GM19467 (cell line): ENCODE measurements around the gene RAB10.
"Not testable (repeated sequence)": the region's sequence is repeated elsewhere in the genome, so short reads cannot be mapped to it uniquely, and the experiment has no call there.

Source experiments
- ATAC-seq: cut with Tn5 transposase; IDR thresholded peaks from one replicate; pipeline ENCODE4 v1.9.1; 2021; ENCODE audit warnings: mild to moderate bottlenecking, moderate library complexity; ENCODE audit not compliant: unreplicated experiment

The RAB10 gene

DNA sequence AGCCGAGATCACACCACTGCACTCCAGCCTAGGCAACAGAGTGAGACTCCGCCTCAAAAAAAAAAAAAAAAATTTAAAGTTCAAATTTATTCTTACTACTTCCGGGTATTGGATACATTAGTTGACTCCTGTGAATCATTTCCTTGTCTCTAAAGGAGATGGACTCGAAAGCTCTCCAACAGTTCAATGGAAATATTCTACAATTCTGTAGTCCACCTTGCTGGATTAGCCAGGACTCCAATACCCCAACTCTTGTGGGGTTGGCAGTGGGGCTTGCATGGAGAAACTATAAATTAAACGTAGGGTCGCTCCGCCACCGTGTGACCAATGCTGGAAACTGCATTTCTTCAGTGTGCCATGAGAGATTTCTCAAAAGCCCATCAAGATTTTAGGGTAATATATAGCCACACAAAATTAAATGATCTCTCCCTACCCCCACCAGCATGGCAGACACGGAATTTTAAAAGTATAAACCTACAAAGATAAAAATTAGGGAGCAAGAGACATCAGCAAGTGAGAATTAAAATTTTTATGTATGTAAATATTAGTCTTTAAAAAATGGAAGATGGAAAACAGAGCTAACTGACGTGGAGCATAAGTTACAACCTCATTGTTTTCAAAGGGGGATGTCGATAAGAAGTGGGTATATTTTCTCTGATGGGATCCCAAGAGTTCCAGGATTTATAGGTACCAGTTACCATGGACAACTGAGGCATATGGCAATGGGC is 111.2 kb downstream of the RAB10 start:
- no peak for ATAC-seq

DNA sequence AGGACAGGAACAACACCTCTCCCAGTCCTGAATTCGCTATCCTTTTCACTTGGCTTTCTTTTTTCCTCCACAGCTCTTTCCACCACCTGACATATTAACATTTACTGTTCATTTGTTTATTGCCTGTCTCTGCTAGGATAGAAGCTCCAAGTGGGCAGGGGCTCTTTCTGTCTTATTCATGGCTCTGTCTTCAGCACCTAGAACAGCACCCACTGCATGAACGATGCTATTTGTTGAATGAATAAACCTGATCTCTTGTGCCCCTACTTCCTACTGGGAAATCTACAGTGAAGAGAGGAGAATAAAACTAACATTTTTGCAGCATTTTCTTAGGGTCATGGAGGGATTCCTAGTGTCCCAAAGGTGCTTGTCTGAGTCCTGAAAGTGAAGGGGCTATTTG is 114.6 kb downstream of the RAB10 start:
- ATAC-seq, result no peak

DNA sequence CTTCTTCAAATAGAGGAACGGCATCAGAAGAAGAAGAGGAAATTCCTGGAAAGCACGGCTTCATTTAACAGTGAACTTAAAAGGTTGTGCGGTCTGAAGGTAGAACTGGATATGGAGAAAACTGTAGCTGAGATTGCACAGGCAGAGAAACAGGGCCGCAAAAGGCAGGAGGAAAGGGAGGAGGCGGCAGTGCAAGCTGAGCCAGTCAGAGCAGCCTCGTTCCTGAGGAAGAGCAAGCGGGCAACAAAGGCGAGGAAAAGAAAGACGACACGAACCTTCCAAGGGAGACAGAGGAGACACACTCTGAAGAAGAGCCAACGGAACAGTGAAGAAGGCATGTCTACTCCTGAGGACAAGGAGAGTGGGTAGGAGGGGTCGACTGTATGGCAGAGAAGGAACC is 116.4 kb downstream of the RAB10 start:
- no peak for ATAC-seq

DNA sequence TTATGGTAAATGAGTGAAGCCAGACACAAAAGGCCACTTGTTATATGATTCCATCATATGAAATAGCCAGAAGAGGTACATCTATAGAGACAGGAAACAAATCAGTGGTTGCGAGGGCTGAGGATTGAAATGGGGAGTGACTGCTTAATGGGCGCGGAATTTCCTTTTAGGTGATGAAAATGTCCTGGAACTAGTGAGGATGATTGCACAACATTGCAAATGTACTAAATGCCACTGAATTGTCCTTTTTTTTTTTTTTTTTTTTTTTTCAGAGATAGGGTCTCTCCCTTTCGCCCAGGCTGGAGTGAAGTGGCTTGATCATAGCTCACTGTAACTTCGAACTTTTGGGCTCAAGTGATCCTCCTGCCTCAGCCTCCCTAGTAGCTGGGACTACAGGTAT is 123.7 kb downstream of the RAB10 start:
- no peak for ATAC-seq

DNA sequence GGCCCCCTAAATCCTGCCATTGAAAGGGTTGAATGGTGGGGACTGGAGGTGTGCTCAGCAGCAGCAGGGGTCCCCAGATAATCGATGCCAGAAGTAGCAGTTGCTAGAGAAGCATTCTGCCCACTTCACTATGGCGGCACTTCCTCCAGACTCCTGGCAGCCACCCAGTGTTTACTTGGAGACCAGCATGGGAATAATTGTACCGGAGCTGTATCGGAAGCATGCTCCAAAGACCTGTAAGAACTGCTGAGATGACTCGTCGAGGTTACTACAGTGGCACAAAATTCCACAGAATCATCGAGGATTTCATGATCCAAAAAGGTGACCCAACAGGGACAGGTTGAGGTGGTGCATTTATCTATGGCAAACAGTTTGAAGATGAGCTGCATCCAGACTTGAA is 128.0 kb downstream of the RAB10 start:
- no peak for ATAC-seq

DNA sequence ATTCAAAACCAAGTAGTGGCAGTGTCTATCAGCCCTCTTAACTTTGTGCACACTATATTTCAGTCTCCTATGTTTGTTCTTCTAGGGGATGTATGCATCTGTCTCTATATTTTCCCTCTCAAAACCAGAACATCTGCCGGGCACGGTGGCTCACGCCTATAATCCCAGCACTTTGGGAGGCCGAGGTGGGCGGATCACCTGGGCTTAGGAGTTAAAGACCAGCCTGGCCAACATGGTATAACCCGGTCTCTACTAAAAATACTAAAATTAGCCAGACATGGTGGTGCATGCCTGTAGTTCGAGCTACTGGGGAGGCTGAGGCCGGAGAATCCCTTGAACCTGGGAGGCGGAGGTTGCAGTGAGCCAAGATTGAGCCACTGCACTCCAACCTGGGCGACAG is 129.1 kb downstream of the RAB10 start:
- no peak for ATAC-seq

DNA sequence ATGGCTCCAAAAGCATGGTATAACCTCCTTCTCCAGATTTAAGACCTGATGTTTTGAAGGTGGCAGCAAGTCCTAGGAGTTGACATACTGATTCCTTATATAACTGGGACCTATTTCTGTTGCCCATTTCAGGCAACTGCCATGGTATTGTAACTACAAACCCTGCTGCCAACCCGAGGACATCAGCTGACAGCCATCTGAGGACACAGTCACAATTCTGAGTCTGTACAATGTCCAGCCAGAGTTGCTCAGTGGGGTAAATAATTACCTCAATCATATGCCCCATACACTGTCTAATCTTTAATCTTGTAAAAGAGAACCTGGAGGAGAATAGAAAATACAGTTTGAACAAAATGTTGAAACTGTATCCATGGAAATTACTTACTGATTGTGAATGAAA is 130.3 kb downstream of the RAB10 start:
- no peak for ATAC-seq

DNA sequence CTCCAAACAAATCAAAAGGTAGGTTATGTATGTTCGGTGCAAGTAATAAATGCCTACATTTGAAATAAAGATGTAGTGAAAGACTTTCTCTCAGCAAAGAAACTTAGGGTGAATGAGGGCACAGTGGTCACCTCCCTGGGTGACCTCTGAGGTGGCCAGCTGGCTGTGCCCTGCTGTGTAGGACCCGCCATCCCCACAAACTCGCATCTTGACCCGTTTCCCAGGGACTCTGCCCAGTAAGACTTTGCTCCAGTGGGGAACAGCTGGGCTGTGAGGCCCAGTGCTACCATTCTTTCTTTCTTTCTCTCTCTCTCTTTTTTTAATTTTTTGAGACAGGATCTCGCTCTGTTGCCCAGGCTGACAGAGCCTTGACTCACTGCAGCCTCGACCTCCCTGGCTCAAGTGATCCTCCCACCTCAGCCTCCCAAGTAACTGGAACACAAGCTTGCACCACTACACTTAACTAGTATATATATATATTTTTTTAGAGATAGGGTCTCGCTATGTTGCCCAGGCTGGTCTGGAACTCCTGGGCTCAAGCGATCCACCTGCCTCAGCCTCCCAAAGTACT is 130.8 kb downstream of the RAB10 start:
- ATAC-seq, result no peak

DNA sequence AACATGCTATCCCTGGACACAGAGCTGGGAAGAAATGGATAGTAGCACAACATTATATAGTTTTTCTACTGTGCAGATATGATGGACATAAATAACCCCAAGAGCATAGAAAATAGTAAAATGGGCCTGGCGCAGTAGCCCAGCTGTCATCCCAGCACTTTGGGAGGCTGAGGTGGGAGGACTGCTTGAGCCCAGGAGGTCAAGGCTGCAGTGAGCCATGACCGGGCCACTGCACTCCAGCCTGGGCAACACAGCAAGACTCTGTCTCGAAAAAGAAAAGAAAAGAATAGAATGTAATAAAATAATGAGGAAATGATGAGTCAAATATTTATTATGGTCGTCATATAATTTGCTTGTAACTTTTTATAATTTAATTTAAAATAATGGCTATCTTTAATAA is 131.5 kb downstream of the RAB10 start:
- no peak for ATAC-seq

DNA sequence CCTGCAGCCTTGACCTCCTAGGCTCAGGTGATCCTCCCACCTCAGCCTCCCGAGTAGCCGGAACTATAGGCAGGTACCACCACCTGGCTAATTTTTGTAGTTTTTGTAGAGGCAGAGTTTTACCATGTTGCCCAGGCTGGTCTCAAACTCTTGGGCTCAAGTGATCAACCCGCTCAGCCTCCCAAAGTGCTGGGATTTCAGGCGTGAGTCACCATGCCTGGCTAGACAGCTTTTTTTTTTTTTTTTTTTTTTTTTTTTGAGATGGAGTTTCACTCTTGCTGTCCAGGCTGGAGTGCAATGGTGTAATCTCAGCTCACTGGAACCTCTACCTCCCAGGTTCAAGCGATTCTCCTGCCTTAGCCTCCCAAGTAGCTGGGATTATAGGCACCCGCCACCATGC is 132.7 kb downstream of the RAB10 start:
- ATAC-seq, result not testable (repeated sequence)

DNA sequence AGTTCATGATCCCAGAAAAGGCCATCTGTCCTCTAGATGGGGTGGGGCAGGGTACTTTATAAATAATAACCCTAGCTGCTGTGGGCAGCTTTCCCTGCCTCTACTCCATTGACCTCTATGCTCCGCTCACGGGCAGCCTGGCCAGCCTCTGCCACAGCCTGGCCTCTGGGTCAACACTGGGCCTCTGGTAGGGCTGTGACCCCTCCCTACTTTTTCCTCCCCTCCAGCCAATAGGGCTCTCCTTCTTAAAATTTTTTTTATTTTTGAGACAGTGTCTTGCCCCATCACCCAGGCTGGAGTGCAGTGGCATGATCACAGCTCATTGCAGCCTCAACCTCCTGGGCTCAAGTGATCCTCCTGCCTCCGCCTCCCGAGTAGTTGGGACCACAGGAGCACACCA is 134.9 kb downstream of the RAB10 start:
- no peak for ATAC-seq

DNA sequence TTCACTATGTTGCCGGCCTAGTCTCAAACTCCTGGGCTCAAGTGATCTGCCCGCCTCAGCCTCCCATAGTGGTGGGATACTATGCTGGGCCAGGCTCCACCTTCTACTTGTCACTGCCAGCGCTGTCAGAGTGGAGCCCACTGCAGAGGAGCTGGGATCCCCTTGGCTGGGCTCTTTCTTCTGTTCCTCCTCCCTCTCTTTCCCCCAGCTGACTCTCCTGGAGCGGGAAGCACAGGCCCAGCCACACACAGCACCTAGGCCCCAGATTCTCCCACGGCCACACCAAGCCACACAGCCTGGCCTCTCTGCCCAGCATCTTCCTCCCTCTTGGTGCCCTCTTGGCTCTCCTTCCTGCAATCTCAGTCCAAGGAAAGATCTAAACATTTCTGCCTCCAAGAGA is 135.3 kb downstream of the RAB10 start:
- no peak for ATAC-seq

DNA sequence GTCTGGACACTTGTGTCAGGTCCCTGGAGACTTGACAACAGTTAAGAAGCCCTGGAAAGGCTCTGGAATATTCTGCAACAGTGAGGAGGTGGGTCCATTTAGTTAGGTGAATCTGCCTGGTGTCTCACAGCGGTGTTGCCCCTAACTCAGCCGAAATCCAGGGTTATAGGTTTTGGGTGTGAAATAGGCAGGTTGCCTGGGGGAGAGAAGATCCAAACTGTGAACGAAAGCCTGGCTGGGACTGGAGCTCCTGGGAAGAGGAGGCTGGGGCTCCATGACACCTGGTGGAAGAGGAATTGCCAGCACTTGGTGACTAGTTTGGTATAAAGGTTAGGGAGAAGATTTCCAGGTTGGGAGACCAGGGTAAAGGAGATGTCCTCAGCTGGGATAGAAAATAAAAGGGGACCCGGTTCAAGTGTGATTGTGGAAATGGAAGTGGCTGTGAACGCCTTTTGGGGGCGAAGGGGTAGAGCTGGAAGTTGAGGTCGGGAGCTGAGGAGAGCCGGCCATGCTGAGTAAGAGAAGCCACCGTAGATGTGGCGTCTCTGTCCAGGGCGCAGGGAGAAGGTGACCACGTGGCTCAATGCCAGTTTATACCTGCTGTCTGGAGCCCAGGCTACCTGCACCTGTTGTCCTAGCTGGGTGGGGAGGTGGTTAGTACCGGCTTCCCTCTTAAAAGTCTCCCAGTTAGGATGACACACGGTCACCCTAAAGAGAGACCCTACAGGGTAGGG is 136.0 kb downstream of the RAB10 start:
- ATAC-seq, result no peak

DNA sequence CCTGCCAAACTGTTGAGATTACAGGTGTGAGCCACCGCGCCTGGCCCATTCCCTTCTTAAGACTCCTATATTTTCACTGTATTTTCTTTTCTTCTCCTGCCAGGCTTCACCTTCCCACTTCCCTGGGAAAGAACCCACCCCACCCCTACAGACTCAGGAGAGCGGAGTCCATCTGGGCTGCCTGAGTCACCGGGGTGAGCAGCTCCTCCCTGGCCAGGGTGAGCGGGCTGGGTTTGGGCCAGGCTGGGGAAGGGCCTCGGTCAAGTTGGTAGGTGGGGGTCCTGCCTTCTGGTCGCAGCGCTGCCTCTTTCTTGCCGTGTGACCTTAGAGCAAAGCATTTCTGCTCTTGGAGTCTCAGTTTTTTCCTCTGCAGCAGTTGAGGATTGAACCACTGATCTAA is 136.9 kb downstream of the RAB10 start:
- ATAC-seq, result no peak

DNA sequence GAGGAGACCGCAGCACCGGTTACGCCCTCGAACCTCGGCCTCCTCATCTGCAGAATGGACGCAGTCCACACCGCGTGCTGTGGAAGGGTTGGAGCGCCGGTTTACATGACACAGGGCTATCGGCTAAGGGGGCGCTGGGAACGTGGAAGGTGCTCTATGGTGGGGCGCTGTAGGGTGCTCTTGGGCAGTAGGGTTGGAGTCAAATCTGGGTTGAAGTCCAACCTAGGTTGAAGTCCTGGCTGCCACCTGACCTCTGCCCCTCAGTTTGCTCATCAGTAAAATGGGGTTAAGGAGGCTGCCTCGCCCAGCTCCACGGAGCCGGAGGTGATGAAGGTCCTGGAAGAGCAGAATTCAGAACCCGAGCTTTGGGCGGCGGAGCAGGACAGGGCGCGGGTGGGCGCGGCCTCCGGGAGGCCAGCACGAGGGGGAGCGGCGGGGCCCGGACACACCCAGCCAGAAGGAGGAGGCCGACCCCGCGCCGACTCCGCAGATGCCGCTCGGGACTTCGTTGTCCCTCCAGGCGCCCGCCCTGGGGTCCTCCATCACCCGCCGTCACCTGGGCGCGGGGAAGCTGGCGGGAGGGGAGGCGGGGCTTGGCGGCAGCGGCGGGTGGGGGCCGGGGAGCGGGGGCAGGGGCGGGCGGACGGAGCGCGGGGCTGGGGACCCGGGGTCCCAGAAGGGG is 138.4 kb downstream of the RAB10 start:
- no peak for ATAC-seq

DNA sequence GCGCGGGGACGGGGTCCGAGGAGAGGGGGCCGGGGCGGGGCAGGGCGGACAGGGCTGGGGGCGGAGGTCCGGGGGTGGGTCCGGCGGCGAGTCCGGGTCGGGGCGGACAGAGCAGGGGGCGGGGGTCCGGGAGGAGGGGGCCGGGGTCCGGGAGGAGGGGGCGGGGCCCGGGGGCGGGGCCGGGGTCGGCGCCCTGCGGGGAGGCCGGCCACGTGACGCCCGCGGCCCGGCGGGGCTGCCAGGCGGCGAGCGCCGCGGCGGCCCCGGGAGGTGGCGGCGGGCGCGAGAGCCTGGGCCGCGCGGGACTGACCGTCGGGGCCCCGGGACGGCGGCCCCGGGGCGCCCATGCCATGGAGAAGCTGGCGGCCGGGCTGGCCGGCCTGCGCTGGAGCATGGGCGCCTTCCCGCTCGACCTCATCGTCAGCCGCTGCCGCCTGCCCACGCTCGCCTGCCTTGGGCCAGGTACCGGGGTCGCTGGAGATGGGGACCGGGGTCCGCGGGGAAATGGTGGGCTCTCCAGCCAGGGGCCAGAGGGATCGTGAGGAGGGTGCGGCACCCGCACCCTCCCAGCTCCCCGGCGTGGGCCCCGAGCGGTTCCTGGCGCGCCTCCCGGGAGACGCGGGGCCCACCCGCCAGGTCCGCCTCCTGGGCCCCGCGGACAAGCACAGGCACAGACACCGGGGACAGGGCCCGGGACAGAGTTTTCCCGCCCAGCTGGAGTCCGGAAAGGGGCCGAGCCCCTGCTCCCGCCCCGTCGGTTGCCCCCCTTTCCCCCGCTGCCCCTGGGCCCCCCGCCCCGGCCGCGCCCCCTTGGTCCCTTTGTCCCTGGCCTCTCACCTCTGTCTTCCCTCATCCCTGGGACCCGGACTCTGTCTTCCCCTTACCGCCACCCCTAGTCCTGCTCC is 139.2 kb downstream of the RAB10 start, which contains the start of gene GAREM2:
GAREM2 (plus strand) TSS at position 218 of the 905 bp plus-strand sequence; CDS start at position 351, 133 bp downstream.
- ATAC-seq, result no peak

DNA sequence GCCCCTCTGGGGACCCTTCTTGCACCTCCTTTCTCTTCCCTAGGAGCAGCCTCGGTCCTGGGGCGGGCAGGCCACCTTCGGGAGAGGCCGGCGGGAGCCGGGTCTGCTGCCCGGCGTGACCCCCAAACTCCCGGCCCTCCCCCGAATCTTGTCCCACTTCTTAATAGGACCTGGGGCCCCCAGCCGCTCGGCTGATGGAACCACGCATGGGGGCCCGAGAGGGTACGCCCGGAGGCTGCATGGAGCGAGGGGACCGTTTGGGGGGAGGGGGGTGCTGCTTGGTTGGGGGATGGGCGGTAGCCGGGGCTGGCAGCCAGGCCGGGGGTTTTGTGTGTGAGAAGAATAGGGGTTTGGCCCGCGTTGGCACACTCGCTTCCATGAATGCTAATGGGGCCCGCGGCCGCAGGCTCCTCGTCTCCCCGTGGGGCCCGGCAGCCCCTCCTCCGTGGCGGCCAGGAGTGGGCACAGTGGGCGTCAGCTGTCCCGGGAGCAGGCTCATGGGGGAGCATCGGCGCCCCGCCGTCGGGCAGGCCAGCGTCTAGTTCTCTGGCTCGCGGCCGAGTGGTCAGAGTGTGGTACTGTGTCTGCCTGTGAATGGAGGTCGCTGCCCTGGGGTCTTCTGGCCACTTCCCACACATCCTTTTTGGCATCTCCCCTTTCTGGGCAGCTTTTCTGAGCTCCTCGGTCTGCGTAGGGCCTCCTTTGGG is 140.0 kb downstream of the RAB10 start:
- no peak for ATAC-seq

DNA sequence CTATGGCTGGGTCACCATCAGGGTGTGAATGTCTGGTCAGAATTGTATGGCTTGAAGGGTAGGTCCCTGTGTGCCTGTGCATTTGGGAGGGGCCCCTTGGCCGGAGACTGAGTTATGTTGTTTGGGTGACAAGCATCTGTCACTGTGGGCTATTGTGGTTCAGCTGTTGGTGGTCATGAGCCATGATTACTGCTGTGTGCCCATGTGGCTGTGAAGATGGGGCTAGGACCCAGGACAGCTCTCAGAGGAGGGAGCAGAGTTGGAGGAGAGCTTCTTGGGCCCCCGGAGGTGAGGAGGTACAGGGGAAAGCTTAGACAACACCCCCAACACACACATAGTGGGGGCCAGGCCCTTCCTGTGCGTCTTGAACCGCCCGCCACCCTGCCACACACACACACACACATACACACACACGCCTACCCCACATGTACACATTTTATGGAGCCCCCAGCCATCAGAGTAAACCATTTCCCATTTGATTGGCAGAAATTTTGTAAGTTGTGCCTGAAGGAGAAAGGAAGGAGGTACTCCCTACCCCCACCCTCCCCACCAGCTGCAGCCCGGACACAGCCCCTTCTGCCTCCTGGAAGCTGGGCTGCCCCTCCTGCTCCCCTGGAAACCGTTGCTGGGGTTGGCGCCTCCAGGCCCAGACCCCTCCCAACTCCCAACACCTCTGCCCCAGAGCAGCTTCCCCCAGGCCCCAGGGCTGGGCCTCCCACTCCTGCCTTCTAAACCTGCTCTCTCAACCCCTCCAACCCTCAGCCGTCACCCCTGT is 141.0 kb downstream of the RAB10 start:
- no peak for ATAC-seq
